NCI-H146 (cell line): ENCODE data around the gene ABR.
"Not testable (repeated sequence)": the region's sequence is repeated elsewhere in the genome, so short reads cannot be mapped to it uniquely, and the experiment has no call there.

Source experiments
- DNase-seq: peaks from one replicate; lab custom pipeline; 2025; lab: John Stamatoyannopoulos, UW

ABR gene

GRCh38 chr17:1147664-1148063 lies 32.1 kb downstream of the ABR start:
- DNase-seq = peak; percentile 80

GRCh38 chr17:1146561-1147265 lies 33.1 kb downstream of the ABR start:
- no peak for DNase-seq

GRCh38 chr17:1145311-1145986 lies 34.3 kb downstream of the ABR start:
- DNase-seq = no peak

- no peak for DNase-seq
Observed at GRCh38 chr17:1144162-1144561, 35.6 kb downstream of the ABR start.

GRCh38 chr17:1143573-1143972 lies 36.2 kb downstream of the ABR start:
- DNase-seq = peak; percentile 10

GRCh38 chr17:1142561-1142971 lies 37.2 kb downstream of the ABR start:
- DNase-seq = no peak

GRCh38 chr17:1137465-1137894 lies 42.3 kb downstream of the ABR start:
- DNase-seq = peak; percentile 89

GRCh38 chr17:1136748-1137147 lies 43.0 kb downstream of the ABR start:
- no peak for DNase-seq

- no peak for DNase-seq
Observed at GRCh38 chr17:1134634-1135324, 45.0 kb downstream of the ABR start.

- no peak for DNase-seq
Observed at GRCh38 chr17:1130191-1130590, 49.6 kb downstream of the ABR start.

- DNase-seq = not testable (repeated sequence)
Observed at GRCh38 chr17:1128463-1128862, 51.3 kb downstream of the ABR start.

GRCh38 chr17:1126801-1127550 lies 52.8 kb downstream of the ABR start:
- DNase-seq = peak; percentile 28

GRCh38 chr17:1126250-1126797 lies 53.5 kb downstream of the ABR start:
- DNase-seq = no peak

- no peak for DNase-seq
Observed at GRCh38 chr17:1125788-1126145, 54.0 kb downstream of the ABR start.

GRCh38 chr17:1124896-1125787 lies 54.6 kb downstream of the ABR start:
- DNase-seq = no peak

- peak; percentile 83 for DNase-seq
Observed at GRCh38 chr17:1123921-1124715, 55.7 kb downstream of the ABR start.

GRCh38 chr17:1123393-1123831 lies 56.4 kb downstream of the ABR start:
- peak; percentile 57 for DNase-seq

- peak; percentile 65 for DNase-seq
Observed at GRCh38 chr17:1122533-1123392, 57.0 kb downstream of the ABR start.

GRCh38 chr17:1121442-1121817 lies 58.4 kb downstream of the ABR start:
- DNase-seq = not testable (repeated sequence)
